Subcutaneous abdominal adipose tissue (tissue), 5 donors: ENCODE data around the gene MTHFD2L.

Experiments used
- H3K27ac ChIP-seq: one replicate; pipeline ENCODE4 v1.7.0; 2013; ENCODE audit warnings: low read depth, mild to moderate bottlenecking, inconsistent platforms, low read length, moderate library complexity
- H3K27me3 ChIP-seq, 5 donors: one replicate each; pipeline ENCODE4 v1.7.0; 2013; ENCODE audit warnings: low read length in 5 of 5, inconsistent platforms in 1 of 5; ENCODE audit not compliant: control insufficient read depth in 5 of 5, insufficient read depth in 4 of 5
- H3K36me3 ChIP-seq, 5 donors: one replicate each; pipeline ENCODE4 v1.7.0; 2013; ENCODE audit warnings: low read length in 5 of 5; ENCODE audit not compliant: control insufficient read depth in 5 of 5, insufficient read depth in 5 of 5
- H3K4me1 ChIP-seq, 5 donors: one replicate each; pipeline ENCODE4 v1.7.0; 2013; ENCODE audit warnings: low read length in 5 of 5, mild to moderate bottlenecking in 3 of 5, moderate library complexity in 1 of 5; ENCODE audit not compliant: control insufficient read depth in 5 of 5, insufficient read depth in 5 of 5
- H3K4me3 ChIP-seq, 5 donors: one replicate each; pipeline ENCODE4 v1.7.0; 2013; ENCODE audit warnings: low read length in 5 of 5, low read depth in 1 of 5
- H3K9ac ChIP-seq, 5 donors: one replicate each; pipeline ENCODE4 v1.7.0; 2013; ENCODE audit warnings: low read length in 5 of 5, mild to moderate bottlenecking in 4 of 5, moderate library complexity in 3 of 5
- H3K9me3 ChIP-seq, 5 donors: one replicate each; pipeline ENCODE4 v1.7.0; 2013; ENCODE audit warnings: low read length in 5 of 5; ENCODE audit not compliant: control insufficient read depth in 5 of 5
- donor health status: healthy.
- donor health status: healthy.
- donor health status: healthy.
- donor health status: healthy.
- donor health status: healthy.

Gene MTHFD2L

DNA sequence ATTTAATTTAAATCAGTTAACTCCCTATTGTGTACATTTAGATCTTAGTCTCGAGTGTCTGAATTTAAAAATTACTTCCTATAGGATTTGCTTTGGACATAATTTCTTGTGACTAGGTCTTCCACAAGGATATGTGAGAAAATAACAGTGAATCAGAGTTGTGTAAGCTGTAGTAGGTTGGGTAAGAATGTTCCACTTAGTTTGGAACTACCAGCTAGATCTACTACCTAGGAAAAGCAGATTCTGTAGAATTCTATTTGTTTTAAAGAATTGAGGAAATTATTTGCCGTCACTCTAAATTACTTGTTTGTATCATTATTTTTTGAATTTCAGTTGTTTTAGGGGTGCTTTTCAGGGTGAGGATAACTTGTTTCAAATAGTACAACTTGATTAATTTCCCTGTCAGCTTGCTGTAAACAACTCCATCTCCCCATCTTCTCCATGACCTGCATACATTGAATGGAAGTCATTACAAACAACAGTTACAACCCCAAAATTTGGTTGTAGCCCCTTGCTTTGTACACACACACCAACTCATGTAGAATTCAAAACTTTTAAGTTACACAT, 1.3 kb downstream of the MTHFD2L start:
- Histone ChIP-seq H3K27me3 (no peaks in the 10 kb centered on the region), H3K4me3 (peak overlapping the region; percentile 66 to 88 (median 83)), H3K27ac (peak overlapping the region; percentile 88), H3K36me3 (peaks cover 2 to 19% (median 5%) of the 10 kb centered on the region in 5 donors), H3K4me1 (peaks cover 0 to 22% (median 20%) of the 10 kb centered on the region in 5 donors), H3K9ac (peak overlapping the region; percentile 41 to 81 (median 70)), H3K9me3 (no peaks in the 10 kb centered on the region)

DNA sequence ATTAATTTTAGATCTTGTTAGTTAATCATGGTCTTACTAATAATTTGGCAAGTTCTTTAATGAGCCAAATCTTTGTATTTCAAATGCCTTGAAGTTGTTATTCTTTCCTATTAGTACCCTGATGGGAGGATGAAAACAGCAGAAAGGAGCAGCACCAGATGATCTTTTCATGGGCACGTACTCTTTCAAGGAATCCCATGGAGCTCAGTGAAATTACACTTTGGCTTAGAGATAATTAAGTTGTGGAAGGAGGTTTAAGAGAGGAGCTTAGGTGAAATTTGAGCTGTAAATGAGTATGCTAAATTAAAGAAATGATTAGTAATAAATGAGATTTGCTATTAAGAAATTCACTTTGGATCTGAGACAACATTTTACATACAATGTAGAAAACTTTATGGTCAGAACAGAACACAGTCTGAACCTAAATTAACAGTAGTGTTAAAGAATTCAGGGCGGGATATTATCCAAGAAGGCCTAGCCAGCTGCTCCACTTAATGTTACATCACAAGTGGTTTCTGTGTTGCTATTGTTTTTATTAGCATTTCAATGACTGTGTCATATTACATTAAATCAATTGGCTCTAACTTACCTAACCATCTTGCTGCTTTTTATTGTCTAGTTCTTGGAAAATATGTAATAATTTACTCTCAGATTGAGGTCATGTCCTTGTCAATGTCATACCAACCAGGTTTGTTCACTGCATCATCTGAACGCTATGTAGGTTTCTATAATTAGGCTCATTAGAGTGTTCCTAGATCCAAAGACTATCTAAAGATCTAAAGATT, 3.9 kb downstream of the MTHFD2L start:
- H3K27me3 ChIP-seq: no peaks in the 10 kb centered on the region
- no peak overlapping the region for H3K27ac ChIP-seq
- no peaks in the 10 kb centered on the region for H3K9me3 ChIP-seq
- H3K9ac ChIP-seq: no peak overlapping the region
- no peak overlapping the region for H3K4me3 ChIP-seq
- H3K4me1 ChIP-seq: peaks cover 0 to 22% (median 20%) of the 10 kb centered on the region in 5 donors
- peaks cover 2 to 19% (median 8%) of the 10 kb centered on the region in 5 donors for H3K36me3 ChIP-seq

DNA sequence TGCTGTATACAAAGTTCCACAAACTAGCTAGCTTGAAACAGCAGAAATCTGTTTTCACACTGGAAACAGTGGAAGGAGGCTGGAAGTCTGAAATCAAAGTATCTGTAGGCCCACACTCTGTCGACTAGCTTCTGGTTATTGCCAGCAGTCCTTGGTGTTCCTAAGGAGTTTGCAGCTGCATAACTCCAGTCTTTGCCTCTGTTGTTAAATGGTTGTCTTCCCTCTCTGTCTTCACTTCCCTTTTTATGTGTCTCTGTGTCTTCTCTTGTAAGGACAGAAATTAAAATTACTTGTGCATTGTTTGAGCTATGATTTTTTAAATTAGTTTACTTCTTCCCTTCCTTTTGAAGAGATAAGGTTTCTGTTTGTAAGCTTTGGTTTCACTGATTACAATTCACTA, 8.2 kb downstream of the MTHFD2L start:
- Histone ChIP-seq H3K27ac (no peak overlapping the region), H3K27me3 (no peaks in the 10 kb centered on the region), H3K4me3 (no peak overlapping the region), H3K9me3 (no peaks in the 10 kb centered on the region), H3K36me3 (peaks cover 0 to 13% (median 3%) of the 10 kb centered on the region in 5 donors), H3K9ac (no peak overlapping the region), H3K4me1 (no peaks in the 10 kb centered on the region)

DNA sequence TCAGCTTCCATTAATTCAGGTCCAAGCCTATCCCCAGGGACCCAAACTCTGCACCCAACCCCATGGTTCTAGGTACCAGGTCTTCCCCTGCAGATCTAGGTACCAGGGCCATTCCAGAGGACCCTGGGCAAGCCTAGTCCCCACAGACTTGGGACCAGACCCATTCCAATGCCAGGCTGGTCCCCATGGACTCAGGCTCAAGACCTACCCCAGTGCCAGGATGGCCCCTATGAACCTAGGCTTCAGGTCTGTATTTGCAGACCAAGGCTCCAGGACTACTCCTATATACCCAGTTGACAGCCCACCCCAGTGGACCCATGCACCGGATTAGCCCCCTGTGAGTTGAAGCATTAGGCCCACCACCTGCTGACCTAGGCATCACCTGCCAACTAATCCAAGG, 8.9 kb downstream of the MTHFD2L start:
- no peaks in the 10 kb centered on the region for H3K4me1 ChIP-seq
- H3K27me3 ChIP-seq: no peaks in the 10 kb centered on the region
- H3K9ac ChIP-seq: no peak overlapping the region
- H3K36me3 ChIP-seq: peaks cover 0 to 9% (median 3%) of the 10 kb centered on the region in 5 donors
- no peak overlapping the region for H3K4me3 ChIP-seq
- H3K27ac ChIP-seq: no peak overlapping the region
- H3K9me3 ChIP-seq: no peaks in the 10 kb centered on the region

DNA sequence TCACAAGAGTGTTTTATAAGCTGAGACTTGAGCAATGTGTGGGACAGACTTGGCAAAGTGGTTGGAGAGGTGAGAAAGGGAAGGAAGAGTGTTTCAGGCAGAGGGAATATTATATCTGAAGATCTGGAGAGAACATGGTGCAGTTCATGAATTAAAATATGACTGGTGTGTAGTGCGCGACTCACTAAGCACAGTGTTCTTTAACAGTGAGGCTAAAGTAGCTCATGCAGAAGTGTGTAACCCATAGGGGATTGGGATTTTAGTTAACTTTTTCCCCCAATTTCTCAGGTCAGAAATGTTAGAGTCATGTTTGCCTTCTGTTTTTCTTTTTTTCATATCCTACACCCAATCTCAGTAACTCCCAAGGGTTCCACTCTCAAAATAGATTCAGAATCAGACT, 9.7 kb downstream of the MTHFD2L start:
- no peaks in the 10 kb centered on the region for H3K9me3 ChIP-seq
- no peaks in the 10 kb centered on the region for H3K27me3 ChIP-seq
- H3K27ac ChIP-seq: no peak overlapping the region
- peaks cover 0 to 4% (median 0%) of the 10 kb centered on the region in 5 donors for H3K36me3 ChIP-seq
- no peaks in the 10 kb centered on the region for H3K4me1 ChIP-seq
- H3K4me3 ChIP-seq: no peak overlapping the region
- no peak overlapping the region for H3K9ac ChIP-seq

DNA sequence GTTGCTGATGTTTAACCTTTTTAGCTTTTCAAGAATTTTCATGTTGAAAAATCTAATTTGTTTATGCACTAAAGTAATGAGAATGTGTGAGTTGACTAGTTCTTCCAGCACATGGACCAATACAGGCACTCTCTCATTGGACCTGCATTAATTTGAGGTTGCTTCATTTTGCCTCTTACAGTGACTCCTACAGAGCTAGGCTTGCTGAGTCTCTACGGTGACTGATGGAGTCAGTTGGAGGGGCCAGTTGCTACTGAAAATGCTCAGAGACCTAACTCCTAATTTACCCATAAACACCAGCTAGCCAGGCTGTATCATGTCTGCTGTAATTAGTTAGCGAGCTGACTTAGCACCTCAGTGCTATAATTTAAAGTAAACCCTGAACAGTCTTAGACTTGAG, 10.9 kb downstream of the MTHFD2L start:
- no peak overlapping the region for H3K9ac ChIP-seq
- peaks cover 0 to 4% (median 0%) of the 10 kb centered on the region in 5 donors for H3K36me3 ChIP-seq

DNA sequence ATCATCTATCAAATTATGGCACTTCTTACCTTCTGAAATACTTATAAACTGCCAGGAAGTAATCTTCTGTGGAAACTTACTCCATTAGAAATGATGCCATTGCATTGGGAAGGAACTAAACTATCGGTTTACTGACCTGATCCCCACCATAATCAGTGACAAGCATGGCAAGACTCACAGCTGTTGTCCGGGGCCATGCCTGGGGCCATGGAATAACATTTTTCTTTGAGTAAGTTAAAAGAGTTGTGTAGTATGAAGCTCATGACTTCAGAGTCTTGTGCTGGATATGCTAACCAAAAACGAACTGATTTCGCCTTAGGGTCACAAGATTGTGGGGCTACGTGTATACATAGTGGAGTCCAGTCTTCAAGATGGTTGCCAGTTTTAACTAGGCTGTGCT, 15.4 kb downstream of the MTHFD2L start:
- H3K27ac ChIP-seq: no peak overlapping the region
- H3K36me3 ChIP-seq: no peaks in the 10 kb centered on the region
- H3K27me3 ChIP-seq: no peaks in the 10 kb centered on the region
- H3K9me3 ChIP-seq: no peaks in the 10 kb centered on the region
- H3K4me3 ChIP-seq: no peak overlapping the region
- no peak overlapping the region for H3K9ac ChIP-seq
- H3K4me1 ChIP-seq: no peaks in the 10 kb centered on the region

More for the DNA sequence above, 10.9 kb downstream of the MTHFD2L start:
- Histone ChIP-seq H3K9me3 (no peaks in the 10 kb centered on the region), H3K27me3 (no peaks in the 10 kb centered on the region), H3K27ac (no peak overlapping the region), H3K4me3 (no peak overlapping the region), H3K4me1 (no peaks in the 10 kb centered on the region)

DNA sequence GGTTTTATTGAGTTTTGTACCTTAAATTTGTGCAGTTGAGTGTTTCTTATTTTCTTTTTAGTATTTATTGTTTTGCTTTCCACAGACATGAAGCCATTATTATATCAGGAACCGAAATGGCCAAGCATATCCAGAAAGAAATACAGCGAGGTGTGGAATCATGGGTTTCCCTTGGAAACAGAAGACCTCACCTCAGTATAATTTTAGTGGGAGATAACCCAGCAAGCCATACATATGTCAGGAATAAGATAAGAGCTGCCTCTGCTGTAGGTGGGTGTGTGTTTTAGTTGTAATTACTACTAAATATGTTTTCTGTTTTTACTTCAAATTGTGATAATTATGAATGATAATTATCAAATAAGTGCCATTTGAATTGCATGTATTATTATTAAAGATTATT, 16.5 kb downstream of the MTHFD2L start:
- Histone ChIP-seq H3K9me3 (no peaks in the 10 kb centered on the region), H3K4me3 (no peak overlapping the region)

DNA sequence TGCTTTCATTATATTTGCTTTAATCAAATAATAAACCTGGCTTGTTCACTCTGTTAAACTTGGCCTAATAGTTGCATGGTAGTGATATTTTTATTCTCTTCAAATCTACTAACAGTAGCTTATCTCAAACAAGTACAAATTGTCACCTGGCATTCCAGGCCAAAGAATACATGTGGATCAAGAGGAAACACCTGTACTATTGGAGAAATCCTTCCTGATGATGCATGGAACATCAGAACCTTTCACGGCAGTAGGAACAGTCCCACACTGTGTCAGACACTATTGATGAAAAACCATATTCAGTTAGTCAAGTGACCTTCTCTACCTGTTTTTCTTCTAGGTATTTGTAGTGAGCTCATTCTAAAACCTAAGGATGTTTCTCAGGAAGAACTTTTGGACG, 17.0 kb downstream of the MTHFD2L start:
- Histone ChIP-seq H3K4me3 (no peak overlapping the region), H3K27ac (no peak overlapping the region), H3K4me1 (no peaks in the 10 kb centered on the region), H3K9ac (no peak overlapping the region), H3K27me3 (no peaks in the 10 kb centered on the region), H3K36me3 (no peaks in the 10 kb centered on the region), H3K9me3 (no peaks in the 10 kb centered on the region)

More for the DNA sequence above, 16.5 kb downstream of the MTHFD2L start:
- no peaks in the 10 kb centered on the region for H3K27me3 ChIP-seq
- no peak overlapping the region for H3K27ac ChIP-seq
- no peak overlapping the region for H3K9ac ChIP-seq
- H3K36me3 ChIP-seq: no peaks in the 10 kb centered on the region
- no peaks in the 10 kb centered on the region for H3K4me1 ChIP-seq

DNA sequence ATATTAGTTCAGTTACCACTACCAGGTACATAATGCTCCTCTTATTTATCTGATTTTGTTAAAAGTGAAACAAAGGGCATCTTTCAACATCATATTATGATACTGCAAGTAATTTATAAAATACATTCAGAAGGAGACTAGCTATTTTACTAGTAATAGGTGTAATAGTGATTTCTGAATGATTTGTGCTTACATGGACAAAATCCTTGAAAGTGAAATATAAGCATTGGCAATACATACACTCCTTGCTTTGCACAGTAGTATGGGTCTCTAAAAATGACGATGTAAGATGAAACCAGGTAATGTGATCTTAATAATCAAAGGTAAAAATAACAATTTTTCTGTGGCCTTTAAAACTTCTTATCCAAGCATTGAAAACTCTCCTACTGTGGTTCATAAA, 17.5 kb downstream of the MTHFD2L start:
- H3K4me3 ChIP-seq: no peak overlapping the region
- no peak overlapping the region for H3K9ac ChIP-seq
- no peaks in the 10 kb centered on the region for H3K27me3 ChIP-seq
- H3K36me3 ChIP-seq: no peaks in the 10 kb centered on the region
- no peak overlapping the region for H3K27ac ChIP-seq
- no peaks in the 10 kb centered on the region for H3K4me1 ChIP-seq
- H3K9me3 ChIP-seq: no peaks in the 10 kb centered on the region
